HEK293 (cell line): ENCODE data around the gene CENPN.
A peak's percentile ranks its signal among the peaks of the same experiment; 100 is the strongest.

ENCODE experiments used
- CTCF ChIA-PET: fragments of 350-600 bp; formaldehyde crosslinking; extraction: SDS; loops from one replicate; lab custom pipeline; 2021; ENCODE audit warnings: antibody characterized with exemption; lab: Yijun Ruan, JAX
- POLR2A ChIA-PET: fragments of 300-600 bp; formaldehyde crosslinking; extraction: SDS; loops from one replicate; lab custom pipeline; 2020; ENCODE audit warnings: antibody characterized with exemption, inconsistent platforms; lab: Yijun Ruan, JAX
- H3K27ac ChIP-seq: fragments of 200-500 bp; sonication (Bioruptor generic); 2 replicates; pipeline ENCODE4 v1.5.1; 2014; ENCODE audit warnings: low read depth, low read length, control low read depth, inconsistent platforms; ENCODE audit errors: extremely low read depth
- H3K36me3 ChIP-seq, 2 experiments: fragments of 200-500 bp in 1 of 2; sonication (Bioruptor generic) in 1 of 2; 1 replicate in 1 of 2; 2 replicates in 1 of 2; pipeline ENCODE4 v1.5.1; 2014 to 2017; ENCODE audit warnings: inconsistent platforms in 2 of 2, low read length in 2 of 2; ENCODE audit not compliant: control insufficient read depth in 2 of 2, insufficient read depth in 1 of 2
- H3K4me1 ChIP-seq: fragments of 200-500 bp; sonication (Bioruptor generic); 2 replicates; pipeline ENCODE4 v1.5.1; 2014; ENCODE audit warnings: mild to moderate bottlenecking, low read length, inconsistent platforms; ENCODE audit not compliant: control insufficient read depth, insufficient read depth
- H3K4me3 ChIP-seq: 2 replicates; pipeline ENCODE4 v1.5.1; 2011; ENCODE audit warnings: low read depth, mild to moderate bottlenecking, control low read depth, low read length, moderate library complexity
- H3K9me3 ChIP-seq: fragments of 200-500 bp; sonication (Bioruptor generic); 2 replicates; pipeline ENCODE4 v1.5.1; 2014; ENCODE audit warnings: low read depth, low read length, inconsistent platforms; ENCODE audit not compliant: control insufficient read depth, insufficient read depth
- FEZF1 ChIP-seq: fragments of 450-650 bp; formaldehyde crosslinking; IDR thresholded peaks from 2 replicates; pipeline ENCODE4 v1.5.1; 2016; ENCODE audit warnings: missing biosample characterization, missing genetic modification characterization
- GLI2 ChIP-seq: fragments of 450-650 bp; formaldehyde crosslinking; IDR thresholded peaks from 2 replicates; pipeline ENCODE4; 2017; ENCODE audit warnings: missing biosample characterization, missing genetic modification characterization, low read depth, borderline replicate concordance
- GLI4 ChIP-seq: fragments of 450-650 bp; formaldehyde crosslinking; IDR thresholded peaks from 2 replicates; pipeline ENCODE4 v1.5.1; 2016; ENCODE audit warnings: missing biosample characterization, missing genetic modification characterization
- HOXA7 ChIP-seq: sonication (generic); formaldehyde crosslinking; IDR thresholded peaks from 2 replicates; pipeline ENCODE4 v1.8.1; 2022; ENCODE audit warnings: missing genetic modification reagents, borderline replicate concordance
- IKZF3 ChIP-seq: fragments of 450-650 bp; IDR thresholded peaks from 2 replicates; pipeline ENCODE4 v1.5.0; 2018; ENCODE audit warnings: missing biosample characterization, mild to moderate bottlenecking, missing genetic modification characterization, moderate library complexity
- KLF10 ChIP-seq: fragments of 450-650 bp; IDR thresholded peaks from 2 replicates; pipeline ENCODE4 v1.5.1; 2018; ENCODE audit warnings: missing biosample characterization, mild to moderate bottlenecking, missing genetic modification characterization
- ZBTB17 ChIP-seq: fragments of 450-650 bp; formaldehyde crosslinking; IDR thresholded peaks from 2 replicates; pipeline ENCODE4 v1.5.1; 2016; ENCODE audit warnings: missing biosample characterization, missing genetic modification characterization
- ZBTB48 ChIP-seq: fragments of 450-650 bp; formaldehyde crosslinking; IDR thresholded peaks from 2 replicates; pipeline ENCODE4 v1.5.1; 2016; ENCODE audit warnings: missing biosample characterization, missing genetic modification characterization
- ZFP41 ChIP-seq: fragments of 450-650 bp; formaldehyde crosslinking; IDR thresholded peaks from 2 replicates; pipeline ENCODE4 v1.5.1; 2016; ENCODE audit warnings: missing biosample characterization, missing genetic modification characterization, borderline replicate concordance
- ZNF10 ChIP-seq: fragments of 450-650 bp; formaldehyde crosslinking; IDR thresholded peaks from 2 replicates; pipeline ENCODE4 v1.5.1; 2017; ENCODE audit warnings: missing biosample characterization, missing genetic modification characterization
- ZNF132 ChIP-seq: fragments of 450-650 bp; formaldehyde crosslinking; IDR thresholded peaks from 2 replicates; pipeline ENCODE4 v1.5.1; 2017; ENCODE audit warnings: missing biosample characterization, missing genetic modification characterization, borderline replicate concordance
- ZNF138 ChIP-seq: fragments of 450-650 bp; formaldehyde crosslinking; IDR thresholded peaks from 2 replicates; pipeline ENCODE4 v1.5.1; 2016; ENCODE audit warnings: missing biosample characterization, missing genetic modification characterization, borderline replicate concordance
- ZNF335 ChIP-seq: fragments of 450-650 bp; formaldehyde crosslinking; conservative IDR thresholded peaks from 2 replicates; pipeline ENCODE4 v1.5.1; 2016; ENCODE audit warnings: missing biosample characterization, missing genetic modification characterization
- ZNF341 ChIP-seq: fragments of 450-650 bp; formaldehyde crosslinking; IDR thresholded peaks from 2 replicates; pipeline ENCODE4; 2016; ENCODE audit warnings: low read depth, missing biosample characterization, missing genetic modification characterization
- ZNF404 ChIP-seq: fragments of 450-650 bp; formaldehyde crosslinking; IDR thresholded peaks from 2 replicates; pipeline ENCODE4 v1.5.1; 2017; ENCODE audit warnings: missing biosample characterization, missing genetic modification characterization
- ZNF501 ChIP-seq: fragments of 450-650 bp; formaldehyde crosslinking; IDR thresholded peaks from 2 replicates; pipeline ENCODE4 v1.5.1; 2016; ENCODE audit warnings: missing biosample characterization, missing genetic modification characterization
- ZNF596 ChIP-seq: fragments of 450-650 bp; IDR thresholded peaks from 2 replicates; pipeline ENCODE4 v1.5.0; 2018; ENCODE audit warnings: missing biosample characterization, mild to moderate bottlenecking, missing genetic modification characterization, moderate library complexity
- ZNF623 ChIP-seq: fragments of 450-650 bp; formaldehyde crosslinking; IDR thresholded peaks from 2 replicates; pipeline ENCODE4 v1.5.1; 2016; ENCODE audit warnings: missing biosample characterization, missing genetic modification characterization
- ZNF629 ChIP-seq: fragments of 450-650 bp; formaldehyde crosslinking; IDR thresholded peaks from 2 replicates; pipeline ENCODE4 v1.5.1; 2017; ENCODE audit warnings: missing biosample characterization, missing genetic modification characterization
- ZNF747 ChIP-seq: fragments of 450-650 bp; formaldehyde crosslinking; IDR thresholded peaks from 2 replicates; pipeline ENCODE4 v1.5.1; 2016; ENCODE audit warnings: missing biosample characterization, missing genetic modification characterization
- ZNF768 ChIP-seq: fragments of 450-650 bp; formaldehyde crosslinking; IDR thresholded peaks from 2 replicates; pipeline ENCODE4 v1.5.1; 2018; ENCODE audit warnings: missing biosample characterization, mild to moderate bottlenecking, missing genetic modification characterization
- TF ChIP-seq, protein P1 (sequence below): IDR thresholded peaks from 2 replicates; pipeline ENCODE4 v1.6.1; 2011; ENCODE audit warnings: mild to moderate bottlenecking, low read depth, low read length, borderline replicate concordance
- TF ChIP-seq, protein P2 (sequence below): fragments of 450-650 bp; IDR thresholded peaks from 2 replicates; pipeline ENCODE4 v1.5.1; 2018; ENCODE audit warnings: missing biosample characterization, mild to moderate bottlenecking, missing genetic modification characterization
- TF ChIP-seq, protein P3 (sequence below): fragments of 450-650 bp; formaldehyde crosslinking; IDR thresholded peaks from 2 replicates; pipeline ENCODE4 v1.5.1; 2017; ENCODE audit warnings: missing biosample characterization, missing genetic modification characterization
- TF ChIP-seq, protein P4 (sequence below): fragments of 450-650 bp; formaldehyde crosslinking; IDR thresholded peaks from 2 replicates; pipeline ENCODE4 v1.5.1; 2016; ENCODE audit warnings: missing biosample characterization, missing genetic modification characterization
- TF ChIP-seq, protein P5 (sequence below): fragments of 450-650 bp; formaldehyde crosslinking; IDR thresholded peaks from 2 replicates; pipeline ENCODE4 v1.5.1; 2017; ENCODE audit warnings: missing biosample characterization, missing genetic modification characterization

CENPN gene

DNA sequence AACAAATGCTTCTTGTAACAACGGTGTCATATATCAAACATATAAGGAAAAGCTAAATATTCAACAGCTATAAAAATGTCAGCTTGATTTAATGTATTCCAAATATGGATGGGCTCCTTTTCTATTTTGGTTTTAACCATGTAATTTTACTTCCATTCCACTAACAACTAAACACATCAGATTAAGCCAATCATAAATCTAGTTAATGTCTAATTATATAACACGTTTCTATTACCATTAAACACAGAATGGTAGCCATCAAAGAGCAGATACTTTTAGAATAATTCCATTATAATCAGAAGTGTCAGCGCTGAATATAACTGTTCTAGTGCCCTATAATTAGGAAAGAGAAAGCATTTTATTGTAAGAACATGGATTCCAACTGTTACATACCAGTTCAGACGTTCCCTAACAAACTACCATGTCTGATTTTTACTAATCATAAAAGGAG, 10.3 kb upstream of the CENPN start (continued):
- TF ChIP-seq, protein P1, sequence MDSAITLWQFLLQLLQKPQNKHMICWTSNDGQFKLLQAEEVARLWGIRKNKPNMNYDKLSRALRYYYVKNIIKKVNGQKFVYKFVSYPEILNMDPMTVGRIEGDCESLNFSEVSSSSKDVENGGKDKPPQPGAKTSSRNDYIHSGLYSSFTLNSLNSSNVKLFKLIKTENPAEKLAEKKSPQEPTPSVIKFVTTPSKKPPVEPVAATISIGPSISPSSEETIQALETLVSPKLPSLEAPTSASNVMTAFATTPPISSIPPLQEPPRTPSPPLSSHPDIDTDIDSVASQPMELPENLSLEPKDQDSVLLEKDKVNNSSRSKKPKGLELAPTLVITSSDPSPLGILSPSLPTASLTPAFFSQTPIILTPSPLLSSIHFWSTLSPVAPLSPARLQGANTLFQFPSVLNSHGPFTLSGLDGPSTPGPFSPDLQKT, result no peak
- TF ChIP-seq ZNF501 (tag by site-specific recombination) (0 out of 2 replicates have a peak, but pooled peaks have one; percentile 39), ZNF132 (tag by site-specific recombination) (no peak), ZNF629 (tag by site-specific recombination) (peak; percentile 67), ZNF623 (tag by site-specific recombination) (no peak), ZNF596 (tag by site-specific recombination) (no peak), ZFP41 (tag by site-specific recombination) (no peak), HOXA7 (no peak), ZNF768 (tag by site-specific recombination) (no peak), FEZF1 (peak; percentile 91), KLF10 (tag by site-specific recombination) (peak; percentile 54; the same call in 1 of the 2 replicates), GLI4 (tag by site-specific recombination) (no peak)
- TF ChIP-seq, protein P2, sequence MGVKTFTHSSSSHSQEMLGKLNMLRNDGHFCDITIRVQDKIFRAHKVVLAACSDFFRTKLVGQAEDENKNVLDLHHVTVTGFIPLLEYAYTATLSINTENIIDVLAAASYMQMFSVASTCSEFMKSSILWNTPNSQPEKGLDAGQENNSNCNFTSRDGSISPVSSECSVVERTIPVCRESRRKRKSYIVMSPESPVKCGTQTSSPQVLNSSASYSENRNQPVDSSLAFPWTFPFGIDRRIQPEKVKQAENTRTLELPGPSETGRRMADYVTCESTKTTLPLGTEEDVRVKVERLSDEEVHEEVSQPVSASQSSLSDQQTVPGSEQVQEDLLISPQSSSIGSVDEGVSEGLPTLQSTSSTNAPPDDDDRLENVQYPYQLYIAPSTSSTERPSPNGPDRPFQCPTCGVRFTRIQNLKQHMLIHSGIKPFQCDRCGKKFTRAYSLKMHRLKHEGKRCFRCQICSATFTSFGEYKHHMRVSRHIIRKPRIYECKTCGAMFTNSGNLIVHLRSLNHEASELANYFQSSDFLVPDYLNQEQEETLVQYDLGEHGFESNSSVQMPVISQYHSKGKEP (tag by site-specific recombination), result peak; percentile 18; the same call in 1 of the 2 replicates
- TF ChIP-seq, protein P3, sequence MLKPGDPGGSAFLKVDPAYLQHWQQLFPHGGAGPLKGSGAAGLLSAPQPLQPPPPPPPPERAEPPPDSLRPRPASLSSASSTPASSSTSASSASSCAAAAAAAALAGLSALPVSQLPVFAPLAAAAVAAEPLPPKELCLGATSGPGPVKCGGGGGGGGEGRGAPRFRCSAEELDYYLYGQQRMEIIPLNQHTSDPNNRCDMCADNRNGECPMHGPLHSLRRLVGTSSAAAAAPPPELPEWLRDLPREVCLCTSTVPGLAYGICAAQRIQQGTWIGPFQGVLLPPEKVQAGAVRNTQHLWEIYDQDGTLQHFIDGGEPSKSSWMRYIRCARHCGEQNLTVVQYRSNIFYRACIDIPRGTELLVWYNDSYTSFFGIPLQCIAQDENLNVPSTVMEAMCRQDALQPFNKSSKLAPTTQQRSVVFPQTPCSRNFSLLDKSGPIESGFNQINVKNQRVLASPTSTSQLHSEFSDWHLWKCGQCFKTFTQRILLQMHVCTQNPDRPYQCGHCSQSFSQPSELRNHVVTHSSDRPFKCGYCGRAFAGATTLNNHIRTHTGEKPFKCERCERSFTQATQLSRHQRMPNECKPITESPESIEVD (tag by site-specific recombination), result peak; percentile 98
- TF ChIP-seq, protein P4, sequence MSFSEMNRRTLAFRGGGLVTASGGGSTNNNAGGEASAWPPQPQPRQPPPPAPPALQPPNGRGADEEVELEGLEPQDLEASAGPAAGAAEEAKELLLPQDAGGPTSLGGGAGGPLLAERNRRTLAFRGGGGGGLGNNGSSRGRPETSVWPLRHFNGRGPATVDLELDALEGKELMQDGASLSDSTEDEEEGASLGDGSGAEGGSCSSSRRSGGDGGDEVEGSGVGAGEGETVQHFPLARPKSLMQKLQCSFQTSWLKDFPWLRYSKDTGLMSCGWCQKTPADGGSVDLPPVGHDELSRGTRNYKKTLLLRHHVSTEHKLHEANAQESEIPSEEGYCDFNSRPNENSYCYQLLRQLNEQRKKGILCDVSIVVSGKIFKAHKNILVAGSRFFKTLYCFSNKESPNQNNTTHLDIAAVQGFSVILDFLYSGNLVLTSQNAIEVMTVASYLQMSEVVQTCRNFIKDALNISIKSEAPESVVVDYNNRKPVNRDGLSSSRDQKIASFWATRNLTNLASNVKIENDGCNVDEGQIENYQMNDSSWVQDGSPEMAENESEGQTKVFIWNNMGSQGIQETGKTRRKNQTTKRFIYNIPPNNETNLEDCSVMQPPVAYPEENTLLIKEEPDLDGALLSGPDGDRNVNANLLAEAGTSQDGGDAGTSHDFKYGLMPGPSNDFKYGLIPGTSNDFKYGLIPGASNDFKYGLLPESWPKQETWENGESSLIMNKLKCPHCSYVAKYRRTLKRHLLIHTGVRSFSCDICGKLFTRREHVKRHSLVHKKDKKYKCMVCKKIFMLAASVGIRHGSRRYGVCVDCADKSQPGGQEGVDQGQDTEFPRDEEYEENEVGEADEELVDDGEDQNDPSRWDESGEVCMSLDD (tag by site-specific recombination), result no peak

DNA sequence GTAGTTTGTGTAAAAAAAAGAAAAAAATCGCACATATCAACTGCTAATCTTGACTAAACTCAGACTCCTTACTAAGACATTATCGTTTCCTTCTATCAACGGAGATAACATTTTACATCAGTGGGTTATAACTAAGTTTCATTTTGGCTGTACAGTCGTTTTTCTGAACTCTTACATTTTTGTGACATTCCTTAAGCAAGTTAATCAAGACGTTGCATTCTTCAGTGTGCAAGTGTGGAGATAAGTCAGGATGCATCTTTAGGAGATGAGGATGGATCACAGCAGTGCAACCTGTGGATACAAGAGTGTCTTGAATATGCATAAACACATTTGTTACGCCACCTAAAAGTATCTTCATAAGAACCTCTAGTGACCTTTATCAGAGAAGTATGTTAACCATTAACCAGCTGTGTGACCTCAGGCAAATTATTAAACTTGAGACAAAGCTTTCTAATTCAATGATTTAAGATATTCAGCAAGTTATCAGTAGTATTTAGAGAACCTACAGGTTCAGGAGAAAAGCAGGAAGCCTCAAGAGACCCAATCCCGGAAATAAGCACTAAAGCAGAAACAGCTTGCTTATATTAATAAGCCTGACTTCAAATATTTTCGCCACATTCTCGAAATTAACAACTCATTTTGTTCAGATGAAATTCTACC, 9.7 kb upstream of the CENPN start:
- ChIA-PET CTCF (interaction anchor here (0.7 to 1.4 kb wide), 4 partner anchors 8 to 73 kb away, joined by 3 read pairs; no protein-coding TSS in a partner anchor), POLR2A (interaction anchor here (0.6 to 1.3 kb wide), 2 partner anchors 10 to 1372 kb away, joined by 4 to 6 read pairs; partner anchors contain the start of genes CENPN and CMC2)
- peaks cover 6% of the 10 kb centered on the region for H3K4me1 ChIP-seq
- TF ChIP-seq GLI4 (tag by site-specific recombination) (no peak), ZNF341 (tag by site-specific recombination) (no peak), IKZF3 (0 out of 2 replicates have a peak, but pooled peaks have one; percentile 5), ZNF10 (tag by site-specific recombination) (no peak), ZBTB17 (tag by site-specific recombination) (peak; percentile 55; the same call in 1 of the 2 replicates), ZNF335 (tag by site-specific recombination) (no peak), ZNF138 (no peak), ZNF404 (tag by site-specific recombination) (no peak), ZNF132 (tag by site-specific recombination) (no peak), ZBTB48 (peak; percentile 34; the same call in 1 of the 2 replicates), GLI2 (tag by site-specific recombination) (no peak), ZNF747 (tag by site-specific recombination) (no peak)
- TF ChIP-seq, protein P5, sequence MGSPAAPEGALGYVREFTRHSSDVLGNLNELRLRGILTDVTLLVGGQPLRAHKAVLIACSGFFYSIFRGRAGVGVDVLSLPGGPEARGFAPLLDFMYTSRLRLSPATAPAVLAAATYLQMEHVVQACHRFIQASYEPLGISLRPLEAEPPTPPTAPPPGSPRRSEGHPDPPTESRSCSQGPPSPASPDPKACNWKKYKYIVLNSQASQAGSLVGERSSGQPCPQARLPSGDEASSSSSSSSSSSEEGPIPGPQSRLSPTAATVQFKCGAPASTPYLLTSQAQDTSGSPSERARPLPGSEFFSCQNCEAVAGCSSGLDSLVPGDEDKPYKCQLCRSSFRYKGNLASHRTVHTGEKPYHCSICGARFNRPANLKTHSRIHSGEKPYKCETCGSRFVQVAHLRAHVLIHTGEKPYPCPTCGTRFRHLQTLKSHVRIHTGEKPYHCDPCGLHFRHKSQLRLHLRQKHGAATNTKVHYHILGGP (tag by site-specific recombination), result no peak
- no peak overlapping the region for H3K27ac ChIP-seq
- H3K36me3 ChIP-seq, result no peaks in the 10 kb centered on the region; a peak in 1 of 3 replicates
- no peak overlapping the region; the same call in 1 of the 2 replicates for H3K4me3 ChIP-seq
- no peaks in the 10 kb centered on the region for H3K9me3 ChIP-seq
